ENCODE data around the gene HSPA12A.

DNA sequence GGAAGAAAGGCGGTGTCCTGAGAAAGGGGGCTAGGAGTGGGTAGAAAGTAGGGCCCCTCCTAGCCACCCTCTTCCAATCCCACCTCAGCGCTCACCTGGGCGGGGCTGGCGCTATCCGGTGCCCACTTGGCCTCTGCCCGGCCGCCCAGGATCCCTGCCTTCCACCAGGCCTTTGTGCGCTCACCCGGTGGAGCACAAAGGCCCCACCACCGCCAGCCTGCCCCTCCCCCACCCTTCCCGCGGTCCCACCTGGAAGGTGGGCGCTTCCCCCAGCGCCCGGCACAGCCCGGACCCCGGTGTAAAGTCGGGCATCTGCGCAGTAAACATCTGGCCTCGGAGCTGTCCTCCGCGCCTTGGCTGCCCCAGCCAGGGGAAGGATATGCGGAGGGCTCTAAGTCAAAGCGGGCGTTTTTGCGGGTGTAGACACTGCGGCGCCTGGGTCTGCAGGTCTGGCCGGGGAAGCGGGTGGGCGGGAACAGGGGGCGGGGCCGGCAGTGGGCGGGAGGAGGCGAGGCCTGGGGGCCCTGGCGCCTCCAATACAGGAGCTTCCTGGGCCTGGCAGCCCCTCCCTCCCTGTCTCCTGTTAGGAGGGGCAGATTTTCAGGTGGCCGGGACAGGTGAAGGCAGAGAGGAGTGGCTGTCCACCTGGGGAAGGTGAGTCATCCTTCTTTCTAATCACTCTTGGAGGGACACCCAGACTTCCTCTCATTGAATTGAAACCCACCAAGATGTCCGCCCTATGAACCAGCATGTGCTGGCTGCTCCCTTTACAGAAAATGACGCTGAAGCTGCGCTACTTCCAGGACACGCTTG, 72.3 kb downstream of the HSPA12A start:
- no peak for TF ChIP-seq ZNF747 (tag by site-specific recombination; IDR thresholded peaks at IDR 0.05)
- TF ChIP-seq, protein P1, sequence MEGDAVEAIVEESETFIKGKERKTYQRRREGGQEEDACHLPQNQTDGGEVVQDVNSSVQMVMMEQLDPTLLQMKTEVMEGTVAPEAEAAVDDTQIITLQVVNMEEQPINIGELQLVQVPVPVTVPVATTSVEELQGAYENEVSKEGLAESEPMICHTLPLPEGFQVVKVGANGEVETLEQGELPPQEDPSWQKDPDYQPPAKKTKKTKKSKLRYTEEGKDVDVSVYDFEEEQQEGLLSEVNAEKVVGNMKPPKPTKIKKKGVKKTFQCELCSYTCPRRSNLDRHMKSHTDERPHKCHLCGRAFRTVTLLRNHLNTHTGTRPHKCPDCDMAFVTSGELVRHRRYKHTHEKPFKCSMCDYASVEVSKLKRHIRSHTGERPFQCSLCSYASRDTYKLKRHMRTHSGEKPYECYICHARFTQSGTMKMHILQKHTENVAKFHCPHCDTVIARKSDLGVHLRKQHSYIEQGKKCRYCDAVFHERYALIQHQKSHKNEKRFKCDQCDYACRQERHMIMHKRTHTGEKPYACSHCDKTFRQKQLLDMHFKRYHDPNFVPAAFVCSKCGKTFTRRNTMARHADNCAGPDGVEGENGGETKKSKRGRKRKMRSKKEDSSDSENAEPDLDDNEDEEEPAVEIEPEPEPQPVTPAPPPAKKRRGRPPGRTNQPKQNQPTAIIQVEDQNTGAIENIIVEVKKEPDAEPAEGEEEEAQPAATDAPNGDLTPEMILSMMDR (tag by site-specific recombination; IDR thresholded peaks at IDR 0.05): no peak
- TF ChIP-seq, protein P2, sequence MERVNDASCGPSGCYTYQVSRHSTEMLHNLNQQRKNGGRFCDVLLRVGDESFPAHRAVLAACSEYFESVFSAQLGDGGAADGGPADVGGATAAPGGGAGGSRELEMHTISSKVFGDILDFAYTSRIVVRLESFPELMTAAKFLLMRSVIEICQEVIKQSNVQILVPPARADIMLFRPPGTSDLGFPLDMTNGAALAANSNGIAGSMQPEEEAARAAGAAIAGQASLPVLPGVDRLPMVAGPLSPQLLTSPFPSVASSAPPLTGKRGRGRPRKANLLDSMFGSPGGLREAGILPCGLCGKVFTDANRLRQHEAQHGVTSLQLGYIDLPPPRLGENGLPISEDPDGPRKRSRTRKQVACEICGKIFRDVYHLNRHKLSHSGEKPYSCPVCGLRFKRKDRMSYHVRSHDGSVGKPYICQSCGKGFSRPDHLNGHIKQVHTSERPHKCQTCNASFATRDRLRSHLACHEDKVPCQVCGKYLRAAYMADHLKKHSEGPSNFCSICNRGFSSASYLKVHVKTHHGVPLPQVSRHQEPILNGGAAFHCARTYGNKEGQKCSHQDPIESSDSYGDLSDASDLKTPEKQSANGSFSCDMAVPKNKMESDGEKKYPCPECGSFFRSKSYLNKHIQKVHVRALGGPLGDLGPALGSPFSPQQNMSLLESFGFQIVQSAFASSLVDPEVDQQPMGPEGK (tag by site-specific recombination; IDR thresholded peaks at IDR 0.05): no peak
- TF ChIP-seq ZFP69B (tag by site-specific recombination; IDR thresholded peaks at IDR 0.05): no peak
- no peak for TF ChIP-seq RBAK (tag by site-specific recombination; IDR thresholded peaks at IDR 0.05)
- TF ChIP-seq ZNF23 (tag by site-specific recombination; IDR thresholded peaks at IDR 0.05; ENCODE audit: borderline replicate concordance): no peak
- TF ChIP-seq, protein P3, sequence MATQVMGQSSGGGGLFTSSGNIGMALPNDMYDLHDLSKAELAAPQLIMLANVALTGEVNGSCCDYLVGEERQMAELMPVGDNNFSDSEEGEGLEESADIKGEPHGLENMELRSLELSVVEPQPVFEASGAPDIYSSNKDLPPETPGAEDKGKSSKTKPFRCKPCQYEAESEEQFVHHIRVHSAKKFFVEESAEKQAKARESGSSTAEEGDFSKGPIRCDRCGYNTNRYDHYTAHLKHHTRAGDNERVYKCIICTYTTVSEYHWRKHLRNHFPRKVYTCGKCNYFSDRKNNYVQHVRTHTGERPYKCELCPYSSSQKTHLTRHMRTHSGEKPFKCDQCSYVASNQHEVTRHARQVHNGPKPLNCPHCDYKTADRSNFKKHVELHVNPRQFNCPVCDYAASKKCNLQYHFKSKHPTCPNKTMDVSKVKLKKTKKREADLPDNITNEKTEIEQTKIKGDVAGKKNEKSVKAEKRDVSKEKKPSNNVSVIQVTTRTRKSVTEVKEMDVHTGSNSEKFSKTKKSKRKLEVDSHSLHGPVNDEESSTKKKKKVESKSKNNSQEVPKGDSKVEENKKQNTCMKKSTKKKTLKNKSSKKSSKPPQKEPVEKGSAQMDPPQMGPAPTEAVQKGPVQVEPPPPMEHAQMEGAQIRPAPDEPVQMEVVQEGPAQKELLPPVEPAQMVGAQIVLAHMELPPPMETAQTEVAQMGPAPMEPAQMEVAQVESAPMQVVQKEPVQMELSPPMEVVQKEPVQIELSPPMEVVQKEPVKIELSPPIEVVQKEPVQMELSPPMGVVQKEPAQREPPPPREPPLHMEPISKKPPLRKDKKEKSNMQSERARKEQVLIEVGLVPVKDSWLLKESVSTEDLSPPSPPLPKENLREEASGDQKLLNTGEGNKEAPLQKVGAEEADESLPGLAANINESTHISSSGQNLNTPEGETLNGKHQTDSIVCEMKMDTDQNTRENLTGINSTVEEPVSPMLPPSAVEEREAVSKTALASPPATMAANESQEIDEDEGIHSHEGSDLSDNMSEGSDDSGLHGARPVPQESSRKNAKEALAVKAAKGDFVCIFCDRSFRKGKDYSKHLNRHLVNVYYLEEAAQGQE (tag by site-specific recombination; IDR thresholded peaks at IDR 0.05): no peak
- no peak for TF ChIP-seq ZNF701 (tag by site-specific recombination; IDR thresholded peaks at IDR 0.05)
- no peak for TF ChIP-seq ZNF239 (tag by site-specific recombination; IDR thresholded peaks at IDR 0.05)

Measured in HEK293 (cell line).